Thyroid gland (tissue), 4 donors: ENCODE data around the gene TMEM174. TPM values are rescaled to one million over a fixed set of nuclear protein-coding genes. Genes with fewer than 3 reads are reported as not detected.

Source experiments
- DNase-seq, 2 donors: peaks; one replicate each; pipeline ENCODE4 v3.0.0-alpha.2; 2019
- H3K27ac ChIP-seq, 3 donors: fragments of 200-600 bp; sonication (generic); 1 replicate in 2 of 3; 2 replicates in 1 of 3; pipeline ENCODE4 v1.5.1; 2016 to 2019; ENCODE audit warnings: mild to moderate bottlenecking in 1 of 3, moderate library complexity in 1 of 3
- H3K27me3 ChIP-seq: fragments of 200-600 bp; sonication (generic); one replicate; pipeline ENCODE4 v1.5.1; 2019
- H3K36me3 ChIP-seq, 2 donors: fragments of 200-600 bp; sonication (generic); one replicate each; pipeline ENCODE4 v1.5.1; 2016 to 2019
- H3K4me1 ChIP-seq, 2 donors: fragments of 200-600 bp; sonication (generic); one replicate each; pipeline ENCODE4 v1.5.1; 2017 to 2019
- H3K4me3 ChIP-seq, 3 donors: fragments of 200-600 bp; sonication (generic); replicated peaks in 1 of 3; 1 replicate in 2 of 3; 2 replicates in 1 of 3; pipeline ENCODE4 v1.5.1; 2016; ENCODE audit warnings: mild to moderate bottlenecking in 1 of 3
- H3K9me3 ChIP-seq: fragments of 200-600 bp; sonication (generic); one replicate; pipeline ENCODE4 v1.5.1; 2017
- CTCF ChIP-seq, 6 experiments: fragments of 200-600 bp in 3 of 6; fragments of 450-650 bp in 3 of 6; sonication (generic) in 3 of 6; IDR thresholded peaks; one replicate each; pipeline ENCODE4 v1.5.1; 2016 to 2019; ENCODE audit warnings: antibody characterized with exemption in 6 of 6, mild to moderate bottlenecking in 2 of 6, inconsistent platforms in 1 of 6, moderate library complexity in 1 of 6
- POLR2A ChIP-seq, 2 donors: fragments of 450-650 bp; IDR thresholded peaks; one replicate each; pipeline ENCODE4 v1.6.1; 2017; ENCODE audit warnings: antibody characterized with exemption in 2 of 2, mild to moderate bottlenecking in 2 of 2, moderate library complexity in 1 of 2
- WGBS, 2 donors: methylation state at CpG; one replicate each; pipeline ENCODE4 v1.1.5; 2017; 5-methylcytosine and 5-hydroxymethylcytosine counted together
- intact Hi-C: fragments of 100-400 bp; cut with DNase I; formaldehyde crosslinking; loops from one replicate; pipeline ENCODE4 v1.15.1; 2023
- total RNA-seq, 4 donors: library from RNA; depleted of rRNA; stranded (reverse); fragments of >200 nt; gene quantifications; one replicate each; pipeline ENCODE4 v1.2.3, GENCODE V29; 2016

TMEM174 gene
- total RNA-seq, 4 donors from 2014 or later, result 0.22 to 1.5 (median 0.38) TPM; not detected in 1

GRCh38 chr5:73196201-73196600 lies 23.2 kb downstream of the TMEM174 start:
- intact Hi-C loops, result no loop called here
- Histone ChIP-seq H3K27me3 (no peaks in the 10 kb centered on the region), H3K27ac (no peak overlapping the region), H3K4me1 (peaks cover 0 to 7% of the 10 kb centered on the region in 2 donors), H3K36me3 (no peaks in the 10 kb centered on the region), H3K4me3 (no peak overlapping the region), H3K9me3 (no peaks in the 10 kb centered on the region)
- 91 to 95% methylated on average over 1 of the region's 1 CpG for WGBS, 2 donors
- no peak for TF ChIP-seq POLR2A (IDR thresholded peaks at IDR 0.05)
- TF ChIP-seq CTCF (IDR thresholded peaks at IDR 0.05), result no peak
- peak; percentile 58 to 67 for DNase-seq

GRCh38 chr5:73197637-73198257 lies 24.8 kb downstream of the TMEM174 start:
- intact Hi-C loops, result no loop called here
- Histone ChIP-seq H3K27ac (no peak overlapping the region), H3K9me3 (no peaks in the 10 kb centered on the region), H3K36me3 (no peaks in the 10 kb centered on the region), H3K27me3 (no peaks in the 10 kb centered on the region), H3K4me1 (peaks cover 0 to 16% of the 10 kb centered on the region in 2 donors), H3K4me3 (no peak overlapping the region)
- WGBS, 2 donors, result 90 to 92% methylated on average over 8 of the region's 8 CpGs
- no peak for DNase-seq
- TF ChIP-seq CTCF (IDR thresholded peaks at IDR 0.05) (no peak), POLR2A (IDR thresholded peaks at IDR 0.05) (no peak)

- DNase-seq, result no peak
- H3K27ac ChIP-seq, result no peak overlapping the region
- TF ChIP-seq CTCF (IDR thresholded peaks at IDR 0.05), result no peak
- TF ChIP-seq POLR2A (IDR thresholded peaks at IDR 0.05), result no peak
- no peaks in the 10 kb centered on the region for H3K9me3 ChIP-seq
- H3K36me3 ChIP-seq, result no peaks in the 10 kb centered on the region
- H3K4me3 ChIP-seq, result no peak overlapping the region
- WGBS, 2 donors, result 91 to 92% methylated on average over 3 of the region's 3 CpGs
- intact Hi-C loops, result no loop called here
- H3K4me1 ChIP-seq, result peaks cover 0 to 16% of the 10 kb centered on the region in 2 donors
- no peaks in the 10 kb centered on the region for H3K27me3 ChIP-seq
Measured at GRCh38 chr5:73198833-73199592, 26.0 kb downstream of the TMEM174 start.

- no peak overlapping the region for H3K4me3 ChIP-seq
- H3K9me3 ChIP-seq, result no peaks in the 10 kb centered on the region
- peak in 1 of 2 donors; percentile 12 for DNase-seq
- no peaks in the 10 kb centered on the region for H3K27me3 ChIP-seq
- no peaks in the 10 kb centered on the region for H3K36me3 ChIP-seq
- TF ChIP-seq POLR2A (IDR thresholded peaks at IDR 0.05), result no peak
- peak in 1 of 6 experiments; percentile 3 for TF ChIP-seq CTCF (IDR thresholded peaks at IDR 0.05)
- intact Hi-C loops, result loop anchor here (5.0 kb wide), 1 partner anchor 117 kb away; no protein-coding TSS in a partner anchor
- peaks cover 0 to 16% of the 10 kb centered on the region in 2 donors for H3K4me1 ChIP-seq
- H3K27ac ChIP-seq, result no peak overlapping the region
- 70 to 73% methylated on average over 5 of the region's 5 CpGs for WGBS, 2 donors
Measured at GRCh38 chr5:73199671-73200070, 26.7 kb downstream of the TMEM174 start.
